Activated CD4-positive, alpha-beta T cell treated with anti-CD3 and anti-CD28 coated beads, Interleukin-2, amount 10 ng/mL, durations not matched to agents 24 days and 14 days (primary cell): ENCODE data around the gene USP6NL. TPM values are rescaled to one million over a fixed set of nuclear protein-coding genes. Genes with fewer than 3 reads are reported as not detected.

ENCODE experiments used
- DNase-seq: peaks from one replicate; pipeline ENCODE4 v3.0.0; 2022
- H3K27ac Mint-ChIP-seq: one replicate; pipeline ENCODE4 v1.8.0; 2022; ENCODE audit warnings: mild to moderate bottlenecking, mixed read lengths
- H3K27me3 Mint-ChIP-seq: one replicate; pipeline ENCODE4 v1.8.0; 2022; ENCODE audit warnings: mixed read lengths
- H3K36me3 Mint-ChIP-seq: one replicate; pipeline ENCODE4 v1.8.0; 2022; ENCODE audit warnings: low read depth, mild to moderate bottlenecking, mixed read lengths
- H3K4me1 Mint-ChIP-seq: one replicate; pipeline ENCODE4 v1.8.0; 2021; ENCODE audit warnings: mixed read lengths
- H3K4me3 Mint-ChIP-seq: one replicate; pipeline ENCODE4 v1.8.0; 2022; ENCODE audit warnings: mild to moderate bottlenecking, moderate library complexity, mixed read lengths
- H3K9me3 Mint-ChIP-seq: one replicate; pipeline ENCODE4 v1.8.0; 2021; ENCODE audit warnings: mixed read lengths
- intact Hi-C: fragments of 100-400 bp; cut with micrococcal nuclease; formaldehyde crosslinking; loops from one replicate; pipeline ENCODE4 v1.15.1; 2023
- total RNA-seq: library from RNA; stranded (reverse); gene quantifications from 2 replicates; pipeline ENCODE4 v1.2.3, GENCODE V29; 2022

The USP6NL gene
- total RNA-seq, result 0.83 and 0.84 TPM in 2 replicates

DNA sequence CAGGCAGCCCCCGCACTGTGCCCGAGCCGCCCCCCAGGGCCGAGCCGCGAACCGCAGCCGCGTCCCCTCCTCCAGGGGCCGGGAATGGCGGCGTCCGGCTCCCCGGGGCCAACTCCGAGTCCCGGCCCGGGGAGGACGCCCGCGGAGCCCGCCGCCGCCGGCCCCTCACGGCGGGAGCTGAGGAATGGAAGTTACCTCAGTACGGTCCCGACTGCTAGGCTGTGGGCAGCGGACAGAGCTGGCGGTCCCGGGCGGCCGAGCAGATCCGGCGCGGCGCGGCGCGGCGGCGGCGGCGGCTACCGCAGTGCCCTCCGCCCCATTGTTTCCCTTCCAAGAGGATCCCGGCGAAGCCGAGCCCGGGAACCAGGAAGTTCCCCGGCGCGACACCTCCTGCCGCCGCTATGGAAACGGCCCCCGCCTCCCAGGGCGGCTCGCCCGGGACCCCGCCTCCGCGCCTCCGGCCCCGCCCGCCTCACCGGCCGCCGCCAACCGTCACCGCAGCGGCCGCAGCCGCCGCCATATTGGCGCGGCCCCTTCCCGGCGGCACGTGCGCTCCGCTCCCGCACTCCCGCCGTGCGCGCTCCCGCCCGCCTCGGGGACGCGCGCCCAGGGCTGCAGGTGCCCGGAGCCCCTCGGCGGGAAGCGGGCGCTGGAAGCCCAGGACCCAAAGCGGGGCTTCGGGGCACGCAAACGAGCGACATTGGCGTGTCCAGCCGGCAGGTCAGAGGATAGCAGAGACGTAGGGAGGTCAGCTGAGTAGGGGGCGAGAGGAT is at the start of gene USP6NL:
Gene USP6NL, minus strand, starts transcription at position 403 of the 773 bp plus-strand sequence. CDS start 14,016 bp downstream, outside the sequence.
- H3K9me3 Mint-ChIP-seq, result peaks cover under 1% of the 10 kb centered on the region
- peaks cover 57% of the 10 kb centered on the region for H3K27me3 Mint-ChIP-seq
- H3K4me1 Mint-ChIP-seq, result peaks cover 18% of the 10 kb centered on the region
- peak within 1 kb of the TSS; percentile 85 for H3K4me3 Mint-ChIP-seq
- peaks cover 2% of the 10 kb centered on the region for H3K36me3 Mint-ChIP-seq
- intact Hi-C loops, result loop anchor here (2.0 to 5.0 kb wide), 4 partner anchors 33 to 101 kb away; no protein-coding TSS in a partner anchor
- peak; percentile 90 for DNase-seq
- H3K27ac Mint-ChIP-seq, result peak within 1 kb of the TSS; percentile 72

DNA sequence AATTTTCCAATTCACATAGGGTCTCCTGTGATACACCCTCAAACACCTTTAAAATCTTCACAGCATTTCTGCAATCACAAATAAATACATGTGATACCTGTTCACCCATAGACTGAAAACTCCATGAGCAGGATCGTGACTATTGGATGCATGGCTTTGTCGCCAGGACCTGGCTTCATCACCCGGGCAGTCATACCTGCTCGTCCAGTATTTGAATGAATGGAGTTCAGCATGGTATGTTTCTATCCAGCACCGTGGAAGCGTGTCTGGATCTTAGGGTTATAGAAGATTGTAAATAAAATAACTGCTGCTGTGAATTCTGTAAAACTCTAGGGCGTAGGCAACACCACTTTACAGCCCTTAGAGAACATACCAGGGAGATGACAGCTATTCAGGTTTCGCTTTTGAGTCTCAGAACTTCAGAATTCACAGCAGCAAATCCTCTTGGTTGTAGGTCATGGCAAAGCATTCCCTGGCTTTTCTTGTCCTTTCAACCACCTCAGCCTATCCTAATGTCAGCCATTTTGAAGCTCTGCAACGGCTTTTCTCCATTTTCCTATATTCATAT is 47.4 kb upstream of the USP6NL start:
- intact Hi-C loops, result no loop called here
- no peak overlapping the region for H3K4me3 Mint-ChIP-seq
- DNase-seq, result no peak
- H3K27me3 Mint-ChIP-seq, result peaks cover 15% of the 10 kb centered on the region
- no peak overlapping the region for H3K27ac Mint-ChIP-seq
- H3K9me3 Mint-ChIP-seq, result no peaks in the 10 kb centered on the region
- no peaks in the 10 kb centered on the region for H3K36me3 Mint-ChIP-seq
- H3K4me1 Mint-ChIP-seq, result peaks cover 4% of the 10 kb centered on the region

GRCh38 chr10:11655836-11656235 is 44.4 kb upstream of the USP6NL start:
- Mint-ChIP-seq H3K4me3 (no peak overlapping the region), H3K9me3 (no peaks in the 10 kb centered on the region), H3K27ac (no peak overlapping the region), H3K36me3 (no peaks in the 10 kb centered on the region), H3K27me3 (peaks cover 16% of the 10 kb centered on the region), H3K4me1 (peaks cover 1% of the 10 kb centered on the region)
- intact Hi-C loops, result no loop called here
- DNase-seq, result no peak

- DNase-seq, result no peak
- Mint-ChIP-seq H3K4me1 (no peaks in the 10 kb centered on the region), H3K36me3 (no peaks in the 10 kb centered on the region), H3K9me3 (no peaks in the 10 kb centered on the region), H3K4me3 (no peak overlapping the region), H3K27me3 (peaks cover 12% of the 10 kb centered on the region), H3K27ac (no peak overlapping the region)
- intact Hi-C loops, result no loop called here
Measured at GRCh38 chr10:11654659-11655058, 43.2 kb upstream of the USP6NL start.

GRCh38 chr10:11653758-11654471 is 42.5 kb upstream of the USP6NL start:
- no peak overlapping the region for H3K27ac Mint-ChIP-seq
- H3K9me3 Mint-ChIP-seq, result no peaks in the 10 kb centered on the region
- no peaks in the 10 kb centered on the region for H3K36me3 Mint-ChIP-seq
- H3K4me3 Mint-ChIP-seq, result no peak overlapping the region
- intact Hi-C loops, result no loop called here
- no peaks in the 10 kb centered on the region for H3K4me1 Mint-ChIP-seq
- no peak for DNase-seq
- peaks cover 12% of the 10 kb centered on the region for H3K27me3 Mint-ChIP-seq

GRCh38 chr10:11647676-11648075 is 36.2 kb upstream of the USP6NL start:
- Mint-ChIP-seq H3K4me3 (no peak overlapping the region), H3K4me1 (no peaks in the 10 kb centered on the region), H3K9me3 (no peaks in the 10 kb centered on the region), H3K36me3 (no peaks in the 10 kb centered on the region), H3K27ac (no peak overlapping the region), H3K27me3 (peaks cover 4% of the 10 kb centered on the region)
- no peak for DNase-seq
- intact Hi-C loops, result no loop called here

DNA sequence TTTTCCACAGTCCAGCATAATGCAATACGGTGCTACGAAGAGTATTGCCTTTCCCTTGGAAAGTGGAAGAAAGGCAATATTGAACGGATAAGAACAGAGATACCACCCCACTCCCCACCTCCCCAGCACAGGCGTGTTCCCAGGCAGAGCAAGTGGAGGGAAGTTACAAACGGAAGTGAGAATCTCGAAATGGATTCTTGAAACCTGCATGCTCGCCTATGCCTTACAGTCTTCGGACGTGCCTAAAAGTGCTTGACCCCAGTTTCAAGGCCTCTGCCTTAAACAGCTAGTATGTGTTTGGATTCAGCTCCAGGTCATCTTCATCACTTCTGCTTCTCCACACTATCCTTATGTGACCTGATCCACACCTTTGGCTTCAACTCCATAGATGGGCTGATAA is 35.0 kb upstream of the USP6NL start:
- intact Hi-C loops, result no loop called here
- no peaks in the 10 kb centered on the region for H3K4me1 Mint-ChIP-seq
- H3K9me3 Mint-ChIP-seq, result no peaks in the 10 kb centered on the region

GRCh38 chr10:11643039-11643438 is 31.6 kb upstream of the USP6NL start:
- intact Hi-C loops, result no loop called here
- Mint-ChIP-seq H3K27me3 (peaks cover 24% of the 10 kb centered on the region), H3K36me3 (no peaks in the 10 kb centered on the region), H3K9me3 (no peaks in the 10 kb centered on the region), H3K4me3 (no peak overlapping the region), H3K4me1 (no peaks in the 10 kb centered on the region), H3K27ac (no peak overlapping the region)
- DNase-seq, result no peak

More for the DNA sequence above, 35.0 kb upstream of the USP6NL start:
- Mint-ChIP-seq H3K27ac (no peak overlapping the region), H3K36me3 (no peaks in the 10 kb centered on the region), H3K4me3 (no peak overlapping the region), H3K27me3 (peaks cover 11% of the 10 kb centered on the region)
- DNase-seq, result no peak

GRCh38 chr10:11642566-11642965 is 31.1 kb upstream of the USP6NL start:
- no peak for DNase-seq
- Mint-ChIP-seq H3K27ac (no peak overlapping the region), H3K27me3 (peaks cover 24% of the 10 kb centered on the region), H3K36me3 (no peaks in the 10 kb centered on the region), H3K9me3 (no peaks in the 10 kb centered on the region), H3K4me1 (no peaks in the 10 kb centered on the region), H3K4me3 (no peak overlapping the region)
- intact Hi-C loops, result no loop called here

DNA sequence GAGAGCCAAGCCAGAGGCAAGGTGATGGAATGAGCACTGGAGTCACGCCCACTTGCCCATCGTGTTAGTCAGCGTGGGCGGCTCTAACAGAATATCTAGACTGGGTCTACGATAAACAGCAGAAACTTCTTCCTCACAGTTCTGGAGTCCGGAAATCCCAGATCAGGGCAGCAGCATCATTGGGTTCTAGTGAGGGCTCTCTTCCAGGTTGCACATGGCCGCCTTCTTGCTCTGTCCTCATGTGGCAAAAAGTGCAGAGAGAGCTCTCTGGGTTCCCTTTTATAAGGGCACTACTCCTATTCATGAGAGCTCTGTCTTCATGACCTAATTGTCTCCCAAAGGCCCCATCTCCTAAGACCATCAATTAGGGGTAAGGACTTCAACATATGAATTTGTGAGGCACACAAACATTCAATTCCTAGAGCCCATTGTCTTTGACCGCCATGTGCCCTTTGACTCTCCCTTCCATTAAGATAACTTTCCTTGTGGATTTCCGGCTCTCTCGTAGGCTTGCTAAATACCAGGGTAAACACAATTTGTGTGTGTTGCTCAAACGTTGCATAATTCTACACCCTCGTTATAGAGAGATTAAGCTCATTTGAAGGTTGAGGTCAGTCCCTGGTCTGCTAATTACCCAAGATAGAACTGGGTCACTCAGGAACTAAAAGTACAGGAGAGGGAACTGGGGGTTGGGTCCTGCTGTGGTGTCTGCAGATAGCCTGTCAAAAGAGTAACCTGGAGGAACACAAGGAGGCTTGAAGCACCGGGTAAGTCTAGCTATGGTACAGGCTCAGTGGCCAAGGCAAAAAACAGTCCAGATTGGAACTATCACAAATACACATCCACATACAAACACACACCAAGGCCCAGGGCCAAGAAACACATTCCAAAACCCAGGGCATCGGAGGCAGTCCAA is 28.7 kb upstream of the USP6NL start:
- Mint-ChIP-seq H3K4me1 (no peaks in the 10 kb centered on the region), H3K4me3 (no peak overlapping the region), H3K9me3 (no peaks in the 10 kb centered on the region), H3K27me3 (peaks cover 41% of the 10 kb centered on the region), H3K27ac (no peak overlapping the region), H3K36me3 (no peaks in the 10 kb centered on the region)
- intact Hi-C loops, result loop anchor here (10.0 kb wide), 1 partner anchor 55 kb away; no protein-coding TSS in a partner anchor
- no peak for DNase-seq

- Mint-ChIP-seq H3K9me3 (no peaks in the 10 kb centered on the region), H3K27me3 (peaks cover 43% of the 10 kb centered on the region), H3K36me3 (no peaks in the 10 kb centered on the region), H3K4me1 (no peaks in the 10 kb centered on the region), H3K27ac (no peak overlapping the region), H3K4me3 (no peak overlapping the region)
- intact Hi-C loops, result loop anchor here (10.0 kb wide), 1 partner anchor 55 kb away; no protein-coding TSS in a partner anchor
- DNase-seq, result no peak
Measured at GRCh38 chr10:11639362-11639761, 27.9 kb upstream of the USP6NL start.

GRCh38 chr10:11638055-11638698 is 26.7 kb upstream of the USP6NL start:
- peaks cover 52% of the 10 kb centered on the region for H3K27me3 Mint-ChIP-seq
- H3K9me3 Mint-ChIP-seq, result no peaks in the 10 kb centered on the region
- H3K27ac Mint-ChIP-seq, result no peak overlapping the region
- intact Hi-C loops, result loop anchor here (10.0 kb wide), 1 partner anchor 53 kb away; no protein-coding TSS in a partner anchor
- no peak for DNase-seq
- H3K4me3 Mint-ChIP-seq, result no peak overlapping the region
- H3K36me3 Mint-ChIP-seq, result no peaks in the 10 kb centered on the region
- no peaks in the 10 kb centered on the region for H3K4me1 Mint-ChIP-seq
